HG03342 (cell line): Measurements from ENCODE around the gene IFIT1B.
A peak's percentile ranks its signal among the peaks of the same experiment; 100 is the strongest.
"Not testable (repeated sequence)": the region's sequence is repeated elsewhere in the genome, so short reads cannot be mapped to it uniquely, and the experiment has no call there.

Experiments
- ATAC-seq: cut with Tn5 transposase; IDR thresholded peaks from one replicate; pipeline ENCODE4 v1.9.1; 2021; ENCODE audit warnings: mild to moderate bottlenecking, moderate library complexity; ENCODE audit not compliant: unreplicated experiment

IFIT1B gene

DNA sequence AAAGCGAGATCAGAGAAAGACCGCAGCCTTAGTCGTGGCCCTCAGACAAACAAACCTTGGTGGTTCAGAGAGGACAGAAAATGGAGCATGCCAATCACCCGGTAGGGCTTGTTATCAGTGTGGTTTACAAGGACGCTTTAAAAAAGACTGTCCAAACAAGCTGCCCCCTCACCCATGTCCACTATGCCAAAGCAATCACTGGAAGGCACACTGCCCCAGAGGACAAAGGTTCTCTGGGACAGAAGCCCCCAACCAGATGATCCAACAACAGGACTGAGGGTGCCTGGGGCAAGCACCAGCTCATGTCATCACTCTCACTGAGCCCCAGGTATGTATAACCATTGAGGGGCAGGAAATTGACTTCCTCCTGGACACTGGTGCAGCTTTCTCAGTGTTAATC is 31.4 kb downstream of the IFIT1B start:
- ATAC-seq: not testable (repeated sequence)

DNA sequence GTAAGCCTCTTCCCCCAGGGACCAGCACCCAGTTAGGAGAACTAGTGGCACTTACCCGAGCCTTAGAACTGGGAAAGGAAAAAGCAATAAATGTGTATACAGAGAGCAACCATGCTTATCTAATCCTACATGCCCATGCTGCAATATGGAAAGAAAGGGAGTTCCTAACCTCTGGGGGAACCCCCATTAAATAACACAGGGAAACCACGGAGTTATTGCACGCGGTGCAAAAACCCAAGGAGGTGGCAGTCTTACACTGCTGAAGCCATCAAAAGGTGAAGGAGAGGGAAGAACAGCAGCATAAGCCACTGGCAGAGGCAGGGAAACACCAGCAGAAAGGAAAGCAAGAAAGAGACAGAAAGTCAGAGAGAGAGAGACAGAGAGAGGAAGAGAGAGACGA is 32.7 kb downstream of the IFIT1B start:
- ATAC-seq: not testable (repeated sequence)

DNA sequence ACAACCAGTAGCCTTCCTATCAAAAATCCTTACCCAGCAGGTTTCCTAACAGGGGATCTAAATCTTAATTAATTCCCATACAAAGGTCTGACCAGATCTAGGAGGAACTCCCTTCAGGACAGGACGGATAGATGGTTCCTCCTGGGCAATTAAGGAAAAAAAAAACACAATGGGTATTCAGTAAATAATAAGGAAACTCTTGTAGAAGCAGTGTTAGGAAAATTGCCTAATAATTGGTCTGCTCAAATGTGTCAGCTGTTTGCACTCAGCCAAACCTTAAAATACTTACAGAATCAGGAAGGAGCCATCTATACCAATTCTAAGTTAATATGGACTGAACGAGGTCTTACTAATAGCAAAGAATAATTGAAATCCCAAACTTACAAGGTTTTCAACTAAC is 33.3 kb downstream of the IFIT1B start:
- ATAC-seq: not testable (repeated sequence)

- ATAC-seq: not testable (repeated sequence)
Observed at GRCh38 chr10:89412276-89412675, 34.4 kb downstream of the IFIT1B start.

DNA sequence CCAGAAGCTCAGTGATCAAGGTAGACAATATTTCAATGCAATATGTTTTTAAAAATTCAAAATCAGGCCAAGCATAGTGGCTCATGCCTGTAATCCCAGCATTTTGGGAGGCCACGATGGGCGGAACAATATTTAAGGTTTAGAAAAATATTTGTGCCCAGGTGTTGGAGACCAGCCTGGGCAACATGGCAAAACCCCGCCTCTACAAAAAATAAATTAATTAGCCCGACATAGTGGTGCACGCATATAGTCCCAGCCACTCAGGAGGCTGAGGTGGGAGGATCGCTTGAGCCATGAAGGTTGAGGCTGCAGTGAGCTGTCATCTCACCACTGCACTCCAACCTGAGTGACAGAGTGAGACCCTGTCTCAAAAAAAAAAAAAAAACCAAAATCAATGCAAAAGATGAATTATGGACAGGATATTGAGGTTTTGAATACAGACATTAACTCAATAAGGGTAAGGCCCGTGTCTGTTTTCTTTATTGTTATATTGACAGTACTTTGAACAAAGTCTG is 35.6 kb downstream of the IFIT1B start:
- ATAC-seq: no peak

DNA sequence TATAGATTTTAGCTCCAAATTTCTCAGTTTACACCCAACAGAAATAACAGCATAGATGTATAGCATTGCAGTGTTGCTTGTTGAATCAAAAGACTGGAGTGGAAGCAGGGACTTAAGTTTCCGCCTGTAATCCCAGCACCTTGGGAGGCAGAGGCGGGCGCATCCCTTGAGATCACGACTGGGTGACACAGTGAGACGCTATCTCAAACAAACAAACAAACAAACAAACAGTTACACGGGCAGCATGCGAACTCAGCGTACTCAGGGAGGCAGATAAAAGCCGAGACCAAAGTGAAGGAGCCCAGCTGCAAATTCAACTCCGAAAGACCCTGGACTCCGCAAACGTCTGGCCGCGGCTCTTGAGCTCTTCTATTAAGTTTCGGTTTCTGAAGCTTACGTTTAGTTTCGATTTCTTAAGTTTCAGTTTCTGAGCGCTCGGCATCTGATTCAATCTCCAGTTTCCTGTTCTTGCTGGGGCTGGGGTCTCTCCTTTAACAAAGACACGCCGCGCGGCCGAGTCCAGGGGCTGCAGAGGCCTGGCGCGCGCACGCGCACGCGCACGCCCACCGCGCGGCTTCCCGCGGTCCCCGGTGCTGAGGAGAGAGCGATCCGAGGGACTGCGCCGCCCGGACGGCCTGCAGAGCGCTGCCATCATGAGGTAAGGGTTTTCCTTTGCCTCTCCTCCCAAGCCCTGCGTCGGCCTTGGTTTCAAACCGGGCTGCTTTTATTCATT is 36.5 kb downstream of the IFIT1B start, which contains the start of gene IFIT5:
Gene IFIT5 (plus strand): TSS at position 423 of the 733 bp plus-strand sequence. CDS start 231 bp downstream, at position 654.
- ATAC-seq: peak; percentile 80

DNA sequence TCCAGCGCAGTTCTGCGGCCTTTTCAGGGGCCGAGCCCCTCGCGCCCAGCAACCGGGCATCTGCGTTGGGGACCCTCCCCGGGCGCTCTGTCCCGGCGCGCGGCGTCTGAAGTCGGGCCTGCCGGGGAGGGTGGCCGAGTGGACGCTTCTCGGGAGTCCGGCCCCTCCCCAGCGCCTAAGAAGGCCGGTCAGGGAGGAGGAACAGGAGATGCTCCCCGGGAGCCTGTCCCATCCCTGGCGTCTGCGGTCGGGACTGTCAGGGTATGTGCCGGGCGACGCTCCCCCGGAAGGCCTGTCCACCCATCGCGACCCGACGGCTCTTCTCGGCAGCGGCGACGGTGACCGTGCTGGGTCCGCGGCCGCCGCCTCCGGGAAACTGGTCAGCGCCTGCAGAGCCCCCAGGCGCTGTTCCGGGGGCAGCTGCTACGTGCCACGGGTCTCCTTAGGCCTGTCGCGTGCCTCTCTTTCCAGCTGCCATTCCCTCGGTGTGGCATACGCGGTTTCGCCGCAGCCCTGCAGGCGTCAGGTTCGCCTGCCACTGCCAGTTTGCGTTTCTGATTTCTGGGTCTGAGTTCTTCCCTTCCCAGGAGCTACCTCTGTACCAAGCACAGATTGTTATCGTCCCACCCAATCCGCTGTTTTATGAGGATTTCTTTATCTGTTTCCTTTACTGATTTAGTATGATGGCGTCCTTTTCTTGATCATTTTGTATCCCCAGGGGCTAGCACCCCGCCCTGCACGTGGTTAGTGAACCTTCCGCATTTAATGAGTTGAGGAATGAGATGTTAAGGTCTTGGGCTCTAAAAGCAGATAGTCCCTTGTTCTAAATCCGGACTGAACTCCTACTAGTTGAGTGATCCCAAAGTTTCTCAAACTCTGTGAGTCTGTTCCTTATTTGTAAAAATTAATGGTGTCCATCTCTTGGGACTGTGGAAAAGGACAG is 37.3 kb downstream of the IFIT1B start:
- ATAC-seq: peak; percentile 32

- no peak for ATAC-seq
Observed at GRCh38 chr10:89416465-89416864, 38.6 kb downstream of the IFIT1B start.

DNA sequence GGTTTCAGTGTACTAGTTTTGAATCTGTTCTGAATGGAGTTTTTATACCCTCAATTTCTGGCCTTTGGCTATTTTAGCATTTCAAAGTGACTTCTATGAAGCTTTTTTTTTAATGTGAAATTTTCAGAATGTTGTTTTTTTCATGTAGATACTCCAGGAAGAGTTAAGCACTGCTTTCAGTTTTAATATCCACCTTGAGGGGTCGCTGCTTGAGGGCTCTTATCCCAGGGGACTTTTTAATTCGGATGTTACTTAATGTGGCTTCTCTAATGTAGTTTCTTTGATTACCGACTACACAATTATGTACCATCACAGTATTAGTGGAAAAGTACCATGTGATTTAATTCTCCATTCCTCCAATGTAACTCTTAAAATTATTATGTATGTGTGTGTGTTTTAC is 41.7 kb downstream of the IFIT1B start:
- ATAC-seq: no peak

- no peak for ATAC-seq
Observed at GRCh38 chr10:89421018-89421476, 43.2 kb downstream of the IFIT1B start.

- no peak for ATAC-seq
Observed at GRCh38 chr10:89425000-89425399, 47.1 kb downstream of the IFIT1B start.

DNA sequence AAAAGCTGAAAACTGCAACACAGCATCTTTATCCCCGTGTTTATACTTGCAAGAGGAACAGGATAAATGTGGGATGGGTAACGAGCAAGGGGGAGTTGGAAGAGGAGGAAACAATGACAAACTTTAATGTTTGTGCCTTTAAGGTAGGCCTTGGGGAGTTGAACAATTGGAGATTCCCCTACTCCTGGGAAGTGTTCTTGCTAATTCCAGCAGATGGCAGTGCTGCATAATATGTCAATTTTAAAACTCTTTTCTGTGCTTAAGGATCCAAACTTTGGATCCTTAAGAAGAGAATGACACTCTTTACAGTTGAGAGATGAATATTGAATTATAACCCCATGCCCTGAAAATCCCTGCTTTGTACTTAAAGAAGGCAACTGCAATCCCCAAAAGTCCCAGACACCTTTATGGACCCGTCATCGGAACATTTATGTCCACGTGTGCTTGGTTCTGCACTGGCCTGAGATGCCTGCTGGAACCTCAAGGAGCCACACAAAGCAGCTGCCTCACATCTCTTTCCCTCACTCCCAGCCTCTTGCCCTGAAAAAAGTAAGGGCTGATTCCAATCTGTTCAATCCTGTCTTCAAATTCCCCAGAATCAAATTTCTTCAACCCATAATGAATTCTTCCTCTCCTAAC is 48.5 kb downstream of the IFIT1B start:
- peak; percentile 54 for ATAC-seq

GRCh38 chr10:89427629-89428028 is 49.8 kb downstream of the IFIT1B start:
- ATAC-seq: no peak

GRCh38 chr10:89428877-89429276 is 51.0 kb downstream of the IFIT1B start:
- no peak for ATAC-seq

- no peak for ATAC-seq
Observed at GRCh38 chr10:89431977-89432376, 54.1 kb downstream of the IFIT1B start.
